Neuronal stem cell (in vitro differentiated cells): ENCODE measurements around the gene LRP10.

ENCODE experiments used
- DNase-seq: peaks from one replicate; pipeline ENCODE4 v3.0.0-alpha.2; 2013; ENCODE audit warnings: low spot score
- H2AFZ ChIP-seq: one replicate; pipeline ENCODE4 v1.6.1; 2013; ENCODE audit warnings: mild to moderate bottlenecking, low read length, inconsistent platforms
- H2AK5ac ChIP-seq: 2 replicates; pipeline ENCODE4 v1.6.1; 2013; ENCODE audit warnings: low read depth, mild to moderate bottlenecking, inconsistent platforms, low read length, moderate library complexity, mixed read lengths
- H2BK120ac ChIP-seq: 2 replicates; pipeline ENCODE4 v1.6.1; 2013; ENCODE audit warnings: low read depth, mild to moderate bottlenecking, inconsistent platforms, low read length, moderate library complexity, mixed read lengths
- H2BK12ac ChIP-seq: one replicate; pipeline ENCODE4 v1.6.1; 2013; ENCODE audit warnings: low read length, inconsistent platforms
- H2BK15ac ChIP-seq: 2 replicates; pipeline ENCODE4 v1.6.1; 2013; ENCODE audit warnings: mild to moderate bottlenecking, low read length, inconsistent platforms, mixed read lengths
- H2BK5ac ChIP-seq: one replicate; pipeline ENCODE4 v1.6.1; 2013; ENCODE audit warnings: inconsistent platforms, mild to moderate bottlenecking, low read length, moderate library complexity
- H3K14ac ChIP-seq: one replicate; pipeline ENCODE4 v1.6.1; 2013; ENCODE audit warnings: low read length, inconsistent platforms
- H3K18ac ChIP-seq: 2 replicates; pipeline ENCODE4 v1.6.1; 2013; ENCODE audit warnings: low read length, inconsistent platforms
- H3K23ac ChIP-seq: 2 replicates; pipeline ENCODE4 v1.6.1; 2013; ENCODE audit warnings: low read depth, mild to moderate bottlenecking, mixed read lengths, low read length, inconsistent platforms; ENCODE audit not compliant: poor library complexity
- H3K27ac ChIP-seq: replicated peaks from 3 replicates; pipeline ENCODE4 v1.5.1; 2013; ENCODE audit warnings: low read length, inconsistent platforms
- H3K27me3 ChIP-seq, 3 experiments: 2 replicates each; pipeline ENCODE4 v1.6.1; 2013; ENCODE audit warnings: low read length in 3 of 3, mild to moderate bottlenecking in 2 of 3, inconsistent platforms in 1 of 3, low read depth in 1 of 3, mixed read lengths in 1 of 3, moderate library complexity in 1 of 3; ENCODE audit not compliant: control insufficient read depth in 3 of 3, insufficient read depth in 3 of 3
- H3K36me3 ChIP-seq, 2 donors: replicated peaks in 1 of 2; 2 replicates each; pipeline ENCODE4 v1.6.1; 2013; ENCODE audit warnings: low read length in 2 of 2; ENCODE audit not compliant: control insufficient read depth in 2 of 2, insufficient read depth in 2 of 2
- H3K4ac ChIP-seq: 2 replicates; pipeline ENCODE4 v1.6.1; 2013; ENCODE audit warnings: inconsistent platforms, mild to moderate bottlenecking, low read length, moderate library complexity
- H3K4me1 ChIP-seq, 2 donors: 1 replicate in 1 of 2; 2 replicates in 1 of 2; pipeline ENCODE4 v1.6.1; 2013; ENCODE audit warnings: low read length in 2 of 2, low read depth in 1 of 2; ENCODE audit not compliant: control insufficient read depth in 2 of 2, insufficient read depth in 1 of 2
- H3K4me2 ChIP-seq: one replicate; pipeline ENCODE4 v1.6.1; 2013; ENCODE audit warnings: mild to moderate bottlenecking, low read length, inconsistent platforms; ENCODE audit not compliant: insufficient read depth, poor library complexity, severe bottlenecking
- H3K4me3 ChIP-seq, 2 donors: 2 replicates each; pipeline ENCODE4 v1.5.1; 2013; ENCODE audit warnings: low read length in 2 of 2, mild to moderate bottlenecking in 2 of 2, inconsistent platforms in 1 of 2, moderate library complexity in 1 of 2
- H3K79me1 ChIP-seq: one replicate; pipeline ENCODE4 v1.6.1; 2013; ENCODE audit warnings: low read depth, mild to moderate bottlenecking, inconsistent platforms, low read length, moderate library complexity
- H3K9ac ChIP-seq: one replicate; pipeline ENCODE4 v1.6.1; 2013; ENCODE audit warnings: mild to moderate bottlenecking, low read depth, low read length, inconsistent platforms; ENCODE audit not compliant: poor library complexity
- H3K9me3 ChIP-seq, 2 donors: replicated peaks in 1 of 2; 2 replicates each; pipeline versions ENCODE3 to v1.6.1; 2013; ENCODE audit warnings: low read length in 2 of 2, mild to moderate bottlenecking in 2 of 2, inconsistent platforms in 1 of 2, low read depth in 1 of 2, mixed read lengths in 1 of 2, moderate library complexity in 1 of 2; ENCODE audit not compliant: control insufficient read depth in 2 of 2, insufficient read depth in 1 of 2
- H4K8ac ChIP-seq: one replicate; pipeline ENCODE4 v1.6.1; 2013; ENCODE audit warnings: low read depth, mild to moderate bottlenecking, inconsistent platforms, low read length, moderate library complexity
- H4K91ac ChIP-seq: one replicate; pipeline ENCODE4 v1.6.1; 2013; ENCODE audit warnings: low read length, low read depth, mild to moderate bottlenecking, inconsistent platforms; ENCODE audit not compliant: poor library complexity
- WGBS, 2 donors: extraction: QIAGEN DNeasy Blood & Tissue Kit; methylation state at CpG; one replicate each; pipeline ENCODE4 v1.1.7; 2013; ENCODE audit warnings: missing lambda C conversion rate in 2 of 2, mixed read lengths in 1 of 2; ENCODE audit not compliant: insufficient read length in 2 of 2, insufficient replicate concordance in 1 of 2; ENCODE audit errors: extremely low coverage in 2 of 2; 5-methylcytosine and 5-hydroxymethylcytosine counted together

LRP10 gene

DNA sequence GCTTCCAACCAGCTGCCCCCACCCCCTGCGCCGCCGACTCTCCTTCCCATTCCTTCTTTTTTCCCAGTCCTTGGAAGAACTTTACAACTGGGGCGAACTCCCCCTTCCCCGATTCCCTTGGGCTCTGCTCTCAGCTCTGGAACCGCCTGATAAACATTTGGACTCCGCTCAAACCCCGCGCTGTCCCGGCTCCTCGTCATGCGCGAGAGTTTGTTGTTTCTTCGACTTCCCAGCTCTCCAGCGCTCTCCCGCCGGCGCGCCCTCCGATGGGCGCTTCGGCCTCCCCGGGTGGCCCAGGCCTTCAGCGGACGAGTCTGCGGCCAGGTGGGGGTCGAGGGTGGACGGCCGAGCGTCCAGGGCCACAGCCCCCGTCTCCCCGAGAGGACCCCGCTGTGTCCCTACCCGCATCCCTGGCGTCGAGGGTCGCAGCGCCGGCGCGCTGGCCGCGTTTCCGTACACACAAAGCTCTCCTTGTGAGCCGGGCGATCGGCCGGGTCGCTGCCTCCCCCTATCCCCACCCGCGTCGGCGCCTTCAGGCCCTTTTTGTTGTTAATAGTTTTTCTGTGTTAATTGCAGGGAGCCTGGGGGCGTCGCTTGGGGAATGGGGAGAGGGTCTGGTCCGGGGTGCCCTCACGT lies 34.3 kb upstream of the LRP10 start:
- Histone ChIP-seq H2BK120ac (no peak overlapping the region), H2BK5ac (no peak overlapping the region), H3K9me3 (peaks cover 0 to 5% of the 10 kb centered on the region in 2 donors), H4K91ac (no peak overlapping the region), H3K18ac (peak overlapping the region; percentile 95), H3K9ac (peak overlapping the region; percentile 75), H3K4ac (no peak overlapping the region), H3K36me3 (peaks cover 11 to 31% of the 10 kb centered on the region in 2 donors), H3K27me3 (peaks cover 0 to 24% (median 3%) of the 10 kb centered on the region in 3 experiments), H3K79me1 (no peaks in the 10 kb centered on the region), H3K27ac (no peak overlapping the region), H3K4me2 (peak overlapping the region; percentile 84), H3K14ac (peak overlapping the region; percentile 77), H2AK5ac (peak overlapping the region; percentile 76), H2BK12ac (no peak overlapping the region), H4K8ac (peak overlapping the region; percentile 45), H2BK15ac (no peak overlapping the region), H3K4me1 (peaks cover 0 to 6% of the 10 kb centered on the region in 2 donors), H3K23ac (no peak overlapping the region), H3K4me3 (peak overlapping the region in 1 of 2 donors; percentile 79), H2AFZ (no peak overlapping the region)
- no CpG with 5 or more reads among the region's 57 CpGs for WGBS, 2 donors
- DNase-seq = no peak

DNA sequence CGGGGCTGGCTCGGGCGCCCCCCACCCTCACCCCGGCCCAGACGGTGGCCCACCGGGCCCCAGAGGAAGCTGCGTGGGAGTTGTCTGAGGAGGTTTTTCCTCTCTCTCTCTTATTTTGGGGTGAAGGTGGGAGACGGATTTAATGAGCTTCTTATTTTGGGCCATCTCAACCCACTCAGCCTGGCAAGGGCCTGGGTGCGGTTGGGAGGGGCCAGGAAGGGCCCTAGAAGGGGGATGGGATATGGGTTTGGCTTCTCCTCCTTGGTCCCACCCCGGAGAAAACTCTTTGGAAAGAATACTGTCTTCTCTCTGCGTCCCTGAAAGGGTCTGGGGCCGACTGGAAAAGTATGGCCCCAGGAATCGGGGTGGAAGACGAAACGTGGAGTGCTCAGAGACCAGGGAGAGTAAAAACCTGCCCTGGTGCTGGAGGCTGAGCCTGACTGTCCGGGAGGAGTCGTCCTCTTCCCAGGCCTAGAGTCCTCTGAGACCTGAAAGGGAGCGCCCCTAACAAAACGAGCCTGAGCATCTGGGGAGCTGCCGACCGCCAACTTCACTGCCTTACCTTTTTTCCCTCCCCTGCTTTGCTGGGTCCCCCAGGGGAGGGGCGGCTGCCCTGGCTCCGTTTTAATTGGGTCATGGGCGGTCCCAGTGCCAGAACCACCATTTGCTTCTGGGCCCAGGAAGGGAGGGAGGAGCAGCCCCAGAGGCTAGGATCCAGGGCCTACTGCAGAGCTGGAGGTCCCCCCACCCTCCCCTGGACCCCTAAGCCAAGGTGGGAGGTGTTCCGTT lies 33.6 kb upstream of the LRP10 start:
- Histone ChIP-seq H2AFZ (peak overlapping the region; percentile 61), H3K18ac (peak overlapping the region; percentile 95), H3K9ac (no peak overlapping the region), H4K8ac (no peak overlapping the region), H3K4me2 (no peak overlapping the region), H3K27me3 (peaks cover 0 to 24% (median 3%) of the 10 kb centered on the region in 3 experiments), H3K27ac (no peak overlapping the region), H3K4me1 (peaks cover 0 to 6% of the 10 kb centered on the region in 2 donors), H2AK5ac (peak overlapping the region; percentile 69), H3K4ac (no peak overlapping the region), H3K9me3 (peaks cover 0 to 5% of the 10 kb centered on the region in 2 donors), H2BK120ac (no peak overlapping the region), H2BK12ac (no peak overlapping the region), H3K36me3 (peaks cover 12 to 28% of the 10 kb centered on the region in 2 donors), H3K23ac (peak overlapping the region; percentile 35), H2BK15ac (no peak overlapping the region), H2BK5ac (no peak overlapping the region), H4K91ac (no peak overlapping the region), H3K14ac (no peak overlapping the region), H3K79me1 (no peaks in the 10 kb centered on the region), H3K4me3 (no peak overlapping the region)
- WGBS, 2 donors = no CpG with 5 or more reads among the region's 25 CpGs
- DNase-seq = no peak

DNA sequence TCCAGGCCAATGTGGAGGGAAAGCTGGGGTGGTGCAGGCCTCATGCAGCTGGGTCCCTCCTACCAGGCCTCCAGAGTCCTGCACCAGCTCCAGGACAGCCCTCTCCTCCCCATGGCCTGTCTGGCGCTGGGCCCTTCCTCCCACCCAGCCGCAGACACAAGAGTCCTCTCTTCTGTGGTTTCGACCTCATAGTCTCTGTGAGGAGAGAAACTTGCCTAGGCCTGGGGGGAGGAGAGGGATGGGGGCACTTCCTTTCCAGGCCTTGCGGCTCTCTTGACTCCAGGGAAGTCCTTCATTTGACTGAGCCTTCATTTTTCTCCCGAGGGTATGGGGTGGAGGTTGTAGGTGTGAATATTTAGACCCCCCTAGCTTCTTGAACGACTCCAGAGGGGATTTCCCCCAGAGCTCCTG lies 32.9 kb upstream of the LRP10 start:
- Histone ChIP-seq H3K4me2 (no peak overlapping the region), H4K8ac (no peak overlapping the region), H3K4me1 (peaks cover 0 to 6% of the 10 kb centered on the region in 2 donors), H2BK15ac (no peak overlapping the region), H4K91ac (no peak overlapping the region), H3K14ac (no peak overlapping the region), H2AK5ac (peak overlapping the region; percentile 47), H2AFZ (peak overlapping the region; percentile 61), H3K4me3 (no peak overlapping the region), H2BK12ac (no peak overlapping the region), H3K27ac (no peak overlapping the region), H3K9me3 (peaks cover 0 to 5% of the 10 kb centered on the region in 2 donors), H3K4ac (no peak overlapping the region), H3K18ac (peak overlapping the region; percentile 62), H3K27me3 (peaks cover 0 to 24% (median 3%) of the 10 kb centered on the region in 3 experiments), H3K36me3 (peaks cover 12 to 21% of the 10 kb centered on the region in 2 donors), H3K9ac (no peak overlapping the region), H2BK120ac (no peak overlapping the region), H3K79me1 (no peaks in the 10 kb centered on the region), H2BK5ac (no peak overlapping the region), H3K23ac (no peak overlapping the region)
- WGBS, 2 donors = no CpG with 5 or more reads among the region's 6 CpGs
- DNase-seq = no peak

DNA sequence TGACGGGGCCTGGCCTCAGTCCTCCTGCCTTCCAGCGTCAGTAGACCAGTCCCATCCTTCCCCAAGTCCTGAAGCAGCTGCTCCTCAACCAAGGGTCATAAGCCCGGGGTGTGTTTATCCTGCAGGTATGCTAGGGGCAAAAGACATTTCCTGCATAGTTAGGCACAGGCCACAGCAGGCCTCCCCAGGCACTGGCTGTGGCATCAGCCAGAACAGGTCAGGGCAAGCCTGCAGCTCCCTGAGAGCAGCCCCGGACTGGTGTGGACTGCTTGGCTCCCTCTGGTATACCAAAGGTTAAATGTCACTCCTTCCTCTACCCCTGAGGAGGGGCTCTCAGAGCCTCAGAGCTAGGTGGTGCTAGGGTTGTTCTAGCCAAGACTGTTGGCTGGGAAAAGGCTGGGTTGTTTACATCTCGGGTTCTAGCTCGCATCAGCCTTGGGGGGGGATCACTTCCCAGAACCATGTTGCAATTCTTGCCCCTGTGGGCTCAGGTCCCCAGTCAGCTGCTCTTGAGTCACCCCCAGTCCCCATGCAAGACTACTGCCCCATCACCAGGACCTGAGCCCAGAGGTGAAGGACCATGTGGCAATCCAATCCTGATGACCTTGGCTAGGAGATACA lies 32.3 kb upstream of the LRP10 start:
- peaks cover 0 to 6% of the 10 kb centered on the region in 2 donors for H3K4me1 ChIP-seq
- peaks cover 0 to 24% (median 3%) of the 10 kb centered on the region in 3 experiments for H3K27me3 ChIP-seq
- peak overlapping the region; percentile 42 for H3K18ac ChIP-seq
- H2AFZ ChIP-seq = peak overlapping the region; percentile 61
- H2AK5ac ChIP-seq = no peak overlapping the region
- H3K23ac ChIP-seq = no peak overlapping the region
- H2BK120ac ChIP-seq = no peak overlapping the region
- no peak overlapping the region for H3K9ac ChIP-seq
- H3K9me3 ChIP-seq = peaks cover 0 to 5% of the 10 kb centered on the region in 2 donors
- H3K4ac ChIP-seq = no peak overlapping the region
- H2BK15ac ChIP-seq = no peak overlapping the region
- H3K14ac ChIP-seq = no peak overlapping the region
- no peak for DNase-seq
- H4K91ac ChIP-seq = no peak overlapping the region
- no peak overlapping the region for H3K27ac ChIP-seq
- H3K36me3 ChIP-seq = peaks cover 6 to 15% of the 10 kb centered on the region in 2 donors
- no peak overlapping the region for H3K4me2 ChIP-seq
- no peak overlapping the region for H3K4me3 ChIP-seq
- no peak overlapping the region for H2BK12ac ChIP-seq
- no peak overlapping the region for H4K8ac ChIP-seq
- WGBS, 2 donors = no CpG with 5 or more reads among the region's 6 CpGs
- no peaks in the 10 kb centered on the region for H3K79me1 ChIP-seq
- H2BK5ac ChIP-seq = no peak overlapping the region
